ENCODE results near the gene CNTROB. TPM values are rescaled to one million over a fixed set of nuclear protein-coding genes. Genes with fewer than 3 reads are reported as not detected.

CNTROB gene
- total and polyA plus RNA-seq, 10 of the 15 experiments (the other 5 are each of a cell fraction or from before 2014, with no cell fraction given), result 2.0 to 36.2 (median 28.2) TPM

GRCh38 chr17:7946441-7946840, 14.4 kb downstream of the CNTROB start (continued):
- TF ChIP-seq CUX1 (IDR thresholded peaks at IDR 0.05; ENCODE audit: insufficient replicate concordance, low read depth, low read length) (no peak), SUPT20H (IDR thresholded peaks at IDR 0.05; ENCODE audit: borderline replicate concordance, control insufficient read depth, low read depth, low read length) (no peak)

GRCh38 chr17:7947651-7948050, 15.6 kb downstream of the CNTROB start:
- Histone ChIP-seq H2AFZ (ENCODE audit: control insufficient read depth, low read depth, low read length) (no peak overlapping the region), H3K4me1 (ENCODE audit: control insufficient read depth, insufficient read depth, low read length) (peaks cover 12% of the 10 kb centered on the region), H3K79me2 (ENCODE audit: control insufficient read depth, insufficient read depth, low read length) (no peaks in the 10 kb centered on the region), H3K4me3 (no peak overlapping the region), H3K36me3 (ENCODE audit: control insufficient read depth in 2 of 2, insufficient read depth in 2 of 2, low read length in 1 of 2) (peaks cover 12 to 29% of the 10 kb centered on the region in 2 experiments), H4K20me1 (ENCODE audit: control insufficient read depth, insufficient read depth) (no peaks in the 10 kb centered on the region), H3K9ac (ENCODE audit: control insufficient read depth, insufficient read depth, low read length) (no peak overlapping the region), H3K9me3 (replicated peaks; ENCODE audit: control insufficient read depth, insufficient read depth, low read length) (no peaks in the 10 kb centered on the region), H3K27ac (ENCODE audit: control insufficient read depth, insufficient read depth) (no peak overlapping the region), H3K27me3 (replicated peaks in 1 of 2; ENCODE audit: control insufficient read depth in 2 of 2, insufficient read depth in 2 of 2, low read length in 1 of 2) (no peaks in the 10 kb centered on the region), H3K4me2 (ENCODE audit: control insufficient read depth, insufficient read depth) (no peak overlapping the region)
- no peak for DNase-seq (ENCODE audit: low read depth, low spot score)
- SMC1A ChIA-PET (ENCODE audit: uncharacterized antibody, unreplicated experiment), result interaction anchor here (0.6 to 1.4 kb wide), 3 partner anchors 10 to 31 kb away, joined by 3 read pairs; no protein-coding TSS in a partner anchor
- in situ Hi-C loops (cut with MboI) (no loop called here), intact Hi-C loops (cut with micrococcal nuclease; ENCODE audit: unreplicated experiment) (no loop called here)
- TF ChIP-seq BCLAF1 (IDR thresholded peaks at IDR 0.05) (no peak), SMARCA5 (IDR thresholded peaks at IDR 0.05) (no peak), PBX3 (IDR thresholded peaks at IDR 0.05; ENCODE audit: insufficient replicate concordance, low read depth, low read length) (no peak), GABPA (IDR thresholded peaks at IDR 0.05; ENCODE audit: low read depth) (no peak), POU2F2 (IDR thresholded peaks at IDR 0.05; ENCODE audit: borderline replicate concordance, low read depth, low read length) (no peak), NR2F1 (conservative IDR thresholded peaks at IDR 0.05) (no peak), BHLHE40 (IDR thresholded peaks at IDR 0.05; ENCODE audit: borderline replicate concordance in 1 of 2, low read depth in 2 of 2, low read length in 1 of 2) (no peak)
- RAD21 ChIA-PET (ENCODE audit: unreplicated experiment), result no interaction called here
- no peak for FAIRE-seq
- BruUV-seq (replicated peaks), result no TSS peak
- POLR2A ChIA-PET, result interaction anchor here (1.0 to 2.8 kb wide), 2 partner anchors 14 to 90 kb away, joined by 4 to 12 read pairs; partner anchors contain the start of genes CYB5D1 and NAA38
- CTCF ChIA-PET, result no interaction called here
- WGBS (ENCODE audit: insufficient coverage, insufficient replicate concordance, low lambda C conversion rate, missing lambda C conversion rate), result 62% methylated on average over 5 of the region's 5 CpGs
- ATAC-seq, result no peak
